Central memory CD4-positive, alpha-beta T cell (primary cell): ENCODE measurements around the gene DNASE1.

Experiments
- DNase-seq: peaks from one replicate; pipeline ENCODE4 v3.0.0; 2022

DNASE1 gene

DNA sequence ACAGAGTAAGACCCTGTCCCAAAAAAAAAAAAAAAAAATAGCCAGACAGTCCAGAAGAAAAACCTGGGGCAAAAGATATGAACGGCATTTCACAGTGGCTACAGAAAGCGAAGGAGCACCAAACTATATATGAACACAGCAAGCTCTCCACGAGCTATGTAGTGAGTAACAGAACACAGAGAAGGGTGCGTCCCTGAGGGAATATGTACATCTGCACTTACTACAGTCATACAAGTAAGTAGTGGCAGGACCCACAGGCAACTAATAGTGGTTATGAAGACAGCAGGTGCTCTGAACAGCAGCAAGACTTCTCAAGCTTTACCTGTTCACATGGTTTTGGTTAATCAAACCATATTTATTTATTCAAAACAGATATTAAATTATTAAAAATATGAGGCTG, 47.0 kb downstream of the DNASE1 start:
- no peak for DNase-seq

DNA sequence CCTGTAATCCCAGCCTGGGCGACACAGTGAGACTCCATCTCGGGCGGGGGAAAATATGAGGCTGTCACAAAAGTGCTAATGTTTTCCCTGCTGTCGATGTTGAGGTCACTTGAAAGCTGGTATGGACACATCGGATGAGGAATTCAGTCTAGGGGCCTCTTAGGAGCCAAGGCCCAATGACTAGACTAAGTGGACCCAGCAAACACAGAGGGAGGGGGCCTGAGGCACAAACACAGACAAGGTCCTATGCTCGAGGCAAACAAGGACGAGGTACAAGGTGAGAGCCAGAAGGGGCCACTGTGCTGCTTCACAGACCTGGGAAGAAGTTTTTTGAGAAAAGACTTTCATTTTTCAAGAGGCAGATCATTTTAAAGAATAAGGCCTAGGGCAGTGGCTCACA, 47.6 kb downstream of the DNASE1 start:
- DNase-seq = no peak

- DNase-seq = no peak
These were observed 51.9 kb downstream of the DNASE1 start for GRCh38 chr16:3706253-3707012.
